GM11168 (cell line): ENCODE results near the gene MMAA.
"Not testable (repeated sequence)": the region's sequence is repeated elsewhere in the genome, so short reads cannot be mapped to it uniquely, and the experiment has no call there.

Experiments
- in situ Hi-C: fragments of 300-500 bp; cut with MboI; formaldehyde crosslinking; loops from one replicate; pipeline ENCODE4 v1.12.0; 2022; ENCODE audit warnings: low sequenced_read_pairs; ENCODE audit not compliant: unreplicated experiment

MMAA gene

DNA sequence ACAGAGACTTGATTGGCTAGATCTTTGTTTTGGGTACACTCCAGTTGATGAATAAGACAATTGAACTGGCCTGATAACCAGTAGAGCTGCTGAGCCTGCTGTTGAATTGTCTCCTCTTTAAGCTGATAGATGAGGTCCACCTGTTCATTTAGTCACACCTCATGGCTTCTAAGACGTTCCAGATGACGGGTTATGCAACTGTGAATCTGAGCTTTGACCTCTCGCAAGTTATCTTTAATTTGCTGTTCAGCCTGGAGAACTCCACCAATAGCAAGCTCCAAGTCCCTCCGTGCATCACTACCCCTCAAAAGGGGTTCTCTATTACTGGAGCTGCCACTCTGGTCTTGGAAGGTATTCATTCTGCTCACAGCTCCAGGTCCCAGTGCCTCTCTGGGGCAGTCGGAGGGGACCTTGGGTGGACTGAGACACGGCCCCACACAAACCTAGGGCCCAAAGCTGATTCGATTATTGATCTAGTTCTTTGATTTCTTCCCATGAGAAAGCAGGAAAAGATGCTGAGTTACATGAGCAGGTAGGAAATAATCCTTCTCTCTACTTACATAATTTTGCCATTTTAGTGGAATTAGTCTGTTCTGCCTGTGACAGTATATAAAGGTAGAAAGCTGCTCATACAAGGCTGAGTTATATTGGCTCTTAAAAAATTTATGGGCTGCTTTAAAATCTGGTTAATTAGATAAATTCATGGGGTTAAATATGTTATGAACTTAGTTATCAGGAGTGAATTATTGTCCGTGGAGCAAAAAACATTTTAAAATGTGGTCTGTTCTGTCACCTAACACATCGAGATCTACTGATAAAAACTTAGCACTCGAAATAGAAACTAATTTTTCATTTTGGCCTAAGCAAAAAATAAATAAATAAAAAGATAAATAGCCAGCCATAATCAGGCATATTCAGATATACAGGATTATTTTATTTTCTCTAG lies 6.8 kb downstream of the MMAA start:
- in situ Hi-C loops: no loop called here

DNA sequence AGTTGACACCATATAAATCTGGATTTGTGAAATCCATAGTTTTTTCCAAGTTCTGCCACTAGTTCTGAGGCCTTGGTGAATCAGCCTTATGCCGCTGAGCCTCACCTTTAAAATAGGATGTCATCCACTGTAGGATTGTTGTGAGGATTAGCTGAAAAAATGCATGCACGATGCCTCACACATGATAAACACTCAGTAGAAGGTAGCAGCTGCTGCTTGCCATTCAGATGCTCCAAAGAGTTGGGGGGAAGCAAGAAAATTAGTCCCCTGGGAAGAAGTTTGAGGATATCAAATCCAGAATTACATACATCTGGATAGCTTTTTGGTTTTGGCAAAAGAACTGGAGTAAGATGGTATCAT lies 7.4 kb downstream of the MMAA start:
- in situ Hi-C loops: no loop called here

DNA sequence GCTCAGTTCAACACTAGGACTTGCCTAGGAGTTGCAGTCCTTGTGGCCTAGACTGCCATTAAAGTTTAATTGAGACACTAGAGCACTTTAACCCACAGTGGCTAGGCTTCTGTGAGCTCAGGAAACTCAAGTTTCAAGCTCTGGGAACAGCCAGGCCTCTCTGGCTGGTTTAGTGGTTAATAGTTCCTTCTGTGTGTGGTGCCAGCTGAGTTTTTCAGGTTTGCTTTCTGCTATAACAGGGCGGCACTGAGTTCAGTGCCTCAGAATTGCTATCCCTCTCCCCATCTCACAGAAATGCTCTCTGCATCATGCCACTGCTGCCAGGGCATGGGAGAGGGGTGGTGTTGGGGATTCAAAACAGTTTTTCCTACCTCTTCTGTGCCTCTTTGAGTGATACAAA lies 15.9 kb downstream of the MMAA start:
- in situ Hi-C loops: no loop called here

DNA sequence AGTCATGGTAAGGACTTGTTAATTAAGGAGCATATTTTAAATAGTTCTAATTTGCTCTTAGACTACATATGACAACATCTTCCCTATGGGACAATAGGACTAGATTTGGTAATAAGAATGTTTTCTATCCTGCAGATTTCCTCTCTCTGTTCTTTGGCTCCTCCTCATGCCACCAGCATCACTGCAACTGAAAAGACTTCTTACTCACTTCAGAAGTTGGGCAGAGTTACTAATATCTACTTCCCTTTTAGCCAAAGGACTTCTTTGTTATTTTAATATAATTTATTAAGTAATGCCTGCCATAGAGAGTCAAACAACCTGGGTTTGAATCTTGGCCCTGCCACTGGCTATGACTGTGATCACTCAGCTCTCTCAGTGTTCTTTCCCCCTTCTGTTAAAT lies 16.4 kb downstream of the MMAA start:
- in situ Hi-C loops: no loop called here

DNA sequence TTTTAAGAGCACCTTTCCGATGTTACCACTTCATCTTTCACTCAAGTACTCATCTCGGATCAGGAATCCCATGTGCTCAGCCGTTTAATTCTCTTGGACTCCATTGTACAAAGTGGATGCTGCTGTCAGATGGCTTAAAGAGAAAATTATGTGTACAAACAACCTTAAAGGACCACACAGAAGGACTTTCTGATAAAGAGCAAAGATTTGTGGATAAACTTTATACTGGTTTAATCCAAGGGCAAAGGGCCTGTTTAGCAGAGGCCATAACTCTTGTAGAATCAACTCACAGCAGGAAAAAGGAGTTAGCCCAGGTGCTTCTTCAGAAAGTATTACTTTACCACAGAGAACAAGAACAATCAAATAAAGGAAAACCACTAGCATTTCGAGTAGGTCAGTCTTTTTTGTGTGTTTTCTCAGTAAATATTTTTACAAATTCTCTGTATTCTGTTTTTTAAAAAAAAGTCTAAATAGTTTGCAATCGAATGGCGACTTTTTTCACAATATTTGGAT lies 20.1 kb downstream of the MMAA start:
- in situ Hi-C loops: no loop called here

DNA sequence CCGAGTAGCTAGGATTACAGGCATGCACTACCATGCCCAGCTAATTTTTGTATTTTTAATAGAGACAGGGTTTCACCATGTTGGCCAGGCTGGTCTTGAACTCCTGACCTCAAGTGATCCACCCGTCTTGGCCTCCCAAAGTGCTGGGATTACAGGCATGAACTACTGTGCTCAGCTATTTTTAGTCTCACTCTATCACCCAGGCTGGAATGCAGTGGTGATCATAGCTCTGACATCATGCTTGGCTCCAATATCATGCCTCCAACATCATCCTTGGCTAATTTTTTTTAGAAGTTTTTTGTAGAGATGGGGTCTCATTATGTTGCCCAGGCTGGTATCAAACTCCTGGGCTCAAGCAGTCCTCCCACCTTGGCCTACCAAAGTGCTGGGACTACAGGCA lies 21.1 kb downstream of the MMAA start:
- in situ Hi-C loops: not testable (repeated sequence)

DNA sequence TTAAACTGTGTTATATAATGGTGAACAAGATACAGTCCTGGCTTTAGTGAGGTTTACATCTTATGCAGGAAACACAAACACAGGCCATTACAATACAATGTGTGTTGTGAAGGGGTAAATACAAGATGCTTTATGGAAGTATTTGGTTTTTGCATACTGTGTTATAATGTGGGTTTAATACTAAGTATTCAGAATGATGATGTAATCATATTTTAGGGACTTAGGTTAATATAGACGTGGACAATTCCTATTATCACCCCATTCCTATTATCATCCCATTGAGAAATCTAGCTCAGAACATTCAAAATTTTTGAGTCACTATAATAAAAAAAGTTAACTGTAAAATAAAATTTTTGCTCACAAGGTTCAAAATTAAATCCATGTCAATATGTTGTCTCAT lies 24.1 kb downstream of the MMAA start:
- in situ Hi-C loops: no loop called here

DNA sequence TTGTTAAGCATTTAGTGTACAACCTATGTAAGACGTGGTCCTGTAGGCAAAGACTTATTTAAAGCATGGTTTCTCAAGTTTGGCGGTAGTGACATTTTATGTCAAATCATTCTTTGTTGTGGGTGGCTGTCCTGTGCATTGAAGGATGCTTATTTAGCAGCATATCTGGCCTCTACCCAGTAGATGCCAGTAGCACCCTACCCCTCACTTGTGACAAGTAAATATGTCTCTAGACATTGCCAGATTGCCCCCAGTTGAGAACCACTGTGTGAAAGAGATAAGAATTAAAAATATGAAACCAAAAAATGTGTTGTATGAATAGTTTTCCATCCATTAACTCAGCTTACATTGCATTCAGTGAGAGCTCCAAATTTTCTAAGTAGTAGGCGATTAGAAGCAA lies 25.5 kb downstream of the MMAA start:
- in situ Hi-C loops: no loop called here

DNA sequence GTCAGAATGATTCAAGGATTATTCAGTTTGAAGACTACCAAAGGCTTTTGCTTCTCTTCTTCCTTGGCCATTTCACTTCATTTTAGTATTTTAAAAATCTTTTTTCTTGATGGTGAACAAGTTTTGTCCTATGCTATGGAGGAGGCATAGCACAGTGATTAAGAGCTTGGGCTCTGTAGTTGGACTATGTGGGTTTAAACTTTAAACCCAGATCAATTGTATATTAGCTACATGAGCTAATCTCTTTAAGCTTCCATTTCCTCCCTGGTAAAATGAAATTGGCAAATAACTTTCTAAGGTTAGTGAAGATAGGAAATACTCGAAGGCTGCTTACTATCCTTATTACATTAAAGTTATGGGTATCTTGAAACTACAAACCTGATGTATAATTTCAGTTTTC lies 37.0 kb downstream of the MMAA start:
- in situ Hi-C loops: no loop called here

DNA sequence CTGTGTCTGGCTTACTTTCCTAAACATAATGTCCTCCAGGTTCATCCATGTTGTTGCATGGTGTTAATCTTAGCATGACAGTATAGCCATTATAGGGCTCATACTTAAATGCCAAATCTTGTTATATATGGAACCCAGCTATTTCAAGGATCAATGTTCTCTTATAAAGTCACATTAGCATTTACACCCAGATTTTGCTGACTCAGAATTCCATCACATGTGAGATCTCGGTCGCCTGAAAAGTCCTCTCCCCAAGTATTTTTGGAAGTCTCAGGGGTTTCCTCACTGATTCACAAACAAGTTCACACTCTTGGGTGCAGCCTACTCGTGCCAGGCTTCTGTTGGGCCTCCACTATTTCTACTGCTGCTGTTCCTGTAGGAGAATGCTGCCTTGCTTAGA lies 40.9 kb downstream of the MMAA start:
- in situ Hi-C loops: no loop called here

DNA sequence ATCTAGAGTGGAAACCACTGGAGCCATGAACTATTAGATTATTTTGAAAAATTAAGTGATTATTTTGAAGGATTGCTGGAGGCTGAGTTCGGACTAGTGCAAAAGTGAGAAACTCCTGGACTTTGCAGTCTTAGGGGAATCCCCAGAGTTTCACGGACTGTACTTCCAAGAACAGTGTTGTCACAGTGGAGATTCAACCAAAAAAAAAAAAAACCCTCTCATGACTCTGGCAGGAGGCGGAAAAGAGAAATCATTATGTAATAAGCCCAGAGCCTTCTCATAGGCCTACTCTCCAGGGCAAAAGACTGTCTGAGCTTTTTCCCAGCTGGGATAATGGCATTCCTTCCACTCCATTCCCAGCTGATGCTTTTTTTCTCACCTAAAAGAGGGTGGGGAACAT lies 44.0 kb downstream of the MMAA start:
- in situ Hi-C loops: no loop called here

DNA sequence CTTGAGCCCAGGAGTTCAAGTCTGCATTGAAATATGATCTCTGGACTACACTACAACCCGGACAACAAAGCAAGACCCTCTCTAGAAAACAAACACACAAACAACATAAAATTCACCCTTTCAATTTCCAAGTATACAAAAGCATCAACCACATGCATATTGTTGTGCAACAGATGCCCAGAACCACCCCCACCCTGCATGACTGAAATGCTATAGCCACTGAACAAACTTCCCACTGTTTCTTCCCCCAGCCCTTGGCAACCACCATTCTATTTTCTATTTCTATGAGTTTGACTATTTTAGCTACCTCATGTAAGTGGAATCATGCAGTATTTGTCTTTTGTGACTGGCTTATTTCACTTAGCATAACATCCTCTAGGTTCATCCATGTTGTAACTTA lies 46.6 kb downstream of the MMAA start:
- in situ Hi-C loops: no loop called here

DNA sequence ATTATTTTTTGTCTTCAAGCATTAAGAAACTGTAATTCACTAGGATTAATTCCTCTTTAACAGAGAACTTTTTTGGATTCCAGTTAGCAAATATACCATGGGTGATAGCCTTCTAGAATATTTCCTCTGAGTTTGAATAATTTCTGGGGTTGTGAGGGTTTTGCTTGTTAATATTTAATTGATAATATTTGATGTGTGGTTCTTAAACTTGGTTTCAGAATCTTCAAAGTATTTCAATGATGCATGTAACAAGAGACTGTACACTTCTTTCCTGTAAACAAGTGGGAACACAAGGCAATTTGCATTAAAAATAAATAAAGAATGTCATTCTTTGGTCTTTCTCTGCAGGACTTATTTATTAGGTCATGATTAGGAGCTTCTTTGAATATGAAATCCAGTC lies 51.2 kb downstream of the MMAA start:
- in situ Hi-C loops: no loop called here

DNA sequence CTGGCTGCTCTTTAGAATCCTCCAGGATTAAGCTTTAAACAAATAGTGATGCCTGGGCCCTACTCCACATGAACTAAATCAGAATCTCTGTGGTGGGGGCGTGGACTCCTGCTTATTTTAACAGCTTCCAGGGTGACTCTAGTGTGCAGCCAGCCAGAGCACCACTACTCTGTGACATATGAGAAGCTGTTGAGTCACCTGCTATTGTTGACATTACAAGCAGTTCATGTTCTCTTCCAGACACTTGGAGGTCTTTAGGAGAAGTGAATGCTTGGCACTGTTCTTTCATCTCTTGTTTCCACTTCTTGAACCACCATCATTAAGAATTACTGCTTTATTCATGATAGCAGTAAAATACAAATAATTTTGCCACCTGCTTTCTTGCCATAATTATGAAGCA lies 60.3 kb downstream of the MMAA start:
- in situ Hi-C loops: no loop called here

DNA sequence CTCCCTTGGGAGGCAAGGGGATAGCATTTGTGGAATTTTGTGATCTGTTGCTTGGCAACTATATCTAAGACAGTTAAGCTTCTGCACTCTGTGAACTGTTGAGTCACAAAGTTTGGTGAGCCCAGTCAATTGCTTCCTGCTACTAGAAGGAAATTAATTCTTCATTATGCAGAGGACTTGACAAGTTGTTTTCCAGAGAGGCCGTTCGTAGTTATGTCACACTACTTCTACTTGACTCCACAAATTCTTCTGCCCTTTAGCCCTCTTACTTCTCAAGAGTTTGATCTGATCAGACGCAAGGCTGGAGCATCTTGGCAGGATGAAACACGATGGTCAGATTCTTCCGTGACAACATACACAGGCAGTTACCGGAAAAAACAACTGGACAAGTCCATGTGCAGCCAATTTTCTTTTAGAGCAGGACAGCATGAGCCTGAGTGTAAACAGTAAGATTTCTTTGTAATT lies 60.8 kb downstream of the MMAA start, which contains the start of gene C4orf51:
Gene C4orf51, plus strand, starts transcription at position 156 of the 465 bp plus-strand sequence. Its CDS starts 58 bp downstream, at position 214.
- in situ Hi-C loops: no loop called here

DNA sequence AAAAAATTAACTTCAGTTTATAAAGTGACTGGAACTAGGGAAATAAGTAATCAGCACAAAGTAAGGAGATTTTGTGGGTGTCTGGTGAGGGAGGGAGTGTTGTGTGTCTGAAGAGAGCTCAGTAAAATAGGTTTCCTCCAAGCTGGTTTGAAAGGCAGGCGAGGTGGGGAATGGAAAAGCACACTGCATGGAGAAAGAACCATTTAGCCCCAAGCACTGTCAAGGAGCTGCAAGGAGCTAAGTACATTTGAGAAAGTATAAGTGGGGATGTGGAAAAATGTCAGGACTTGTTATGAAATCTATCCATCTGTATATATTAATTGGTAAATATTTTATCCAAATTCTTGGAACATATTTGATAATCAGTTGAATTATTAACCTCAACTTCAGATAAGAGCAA lies 61.7 kb downstream of the MMAA start:
- in situ Hi-C loops: no loop called here

DNA sequence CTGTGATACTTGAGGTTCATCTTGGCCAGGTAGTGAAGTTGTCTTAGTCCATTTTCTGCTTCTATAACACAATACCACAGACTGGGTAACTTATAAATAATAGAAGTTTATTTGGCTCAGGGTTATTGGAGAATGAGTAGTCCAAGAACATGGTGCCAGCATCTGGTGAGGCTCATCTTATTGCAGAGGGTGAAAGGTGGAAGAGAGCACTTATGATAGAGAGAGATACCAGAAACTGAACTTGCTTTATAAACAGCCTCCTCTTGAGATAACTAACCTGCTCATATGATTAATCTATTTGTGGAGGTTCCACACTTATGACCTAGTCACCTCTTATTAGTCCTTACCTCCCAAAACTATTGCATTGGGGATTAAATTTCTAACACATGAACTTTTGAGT lies 62.3 kb downstream of the MMAA start:
- in situ Hi-C loops: no loop called here

DNA sequence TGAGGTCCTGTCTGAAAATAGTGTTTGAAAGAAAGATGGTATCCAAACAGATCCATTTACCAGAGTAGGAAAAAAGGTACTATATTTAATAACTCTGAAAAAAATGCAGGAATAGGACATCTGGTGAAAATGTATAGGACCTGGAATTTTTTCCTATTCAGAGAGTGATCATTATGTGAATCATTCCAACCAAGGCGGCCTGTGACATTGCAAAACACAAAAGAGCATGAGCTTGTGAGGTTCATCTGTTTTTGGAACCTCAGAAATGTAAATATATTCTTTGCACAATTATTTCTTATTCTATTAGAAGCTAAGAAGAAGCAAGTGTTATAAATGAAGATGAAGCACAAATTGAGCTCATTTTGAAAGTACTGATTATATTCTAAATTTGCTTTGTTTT lies 62.8 kb downstream of the MMAA start:
- in situ Hi-C loops: no loop called here

DNA sequence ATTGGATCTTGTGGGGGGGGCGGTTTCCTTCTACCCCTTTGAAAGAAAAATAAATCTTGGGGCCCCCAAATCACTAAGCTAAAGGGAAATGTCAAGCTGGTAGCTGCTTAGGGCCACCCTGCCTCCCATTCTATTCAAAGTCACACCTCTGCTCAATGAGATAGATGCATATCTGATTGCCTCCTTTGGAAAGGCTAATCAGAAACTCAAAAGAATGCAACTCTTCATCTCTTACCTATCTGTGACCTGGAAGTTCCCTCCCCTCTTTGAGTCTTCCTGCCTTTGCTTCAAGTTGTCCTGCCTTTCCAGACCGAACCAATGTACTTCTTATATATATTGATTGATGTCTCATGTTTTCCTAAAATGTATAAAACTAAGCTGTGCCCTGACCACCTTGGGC lies 67.8 kb downstream of the MMAA start:
- in situ Hi-C loops: no loop called here

DNA sequence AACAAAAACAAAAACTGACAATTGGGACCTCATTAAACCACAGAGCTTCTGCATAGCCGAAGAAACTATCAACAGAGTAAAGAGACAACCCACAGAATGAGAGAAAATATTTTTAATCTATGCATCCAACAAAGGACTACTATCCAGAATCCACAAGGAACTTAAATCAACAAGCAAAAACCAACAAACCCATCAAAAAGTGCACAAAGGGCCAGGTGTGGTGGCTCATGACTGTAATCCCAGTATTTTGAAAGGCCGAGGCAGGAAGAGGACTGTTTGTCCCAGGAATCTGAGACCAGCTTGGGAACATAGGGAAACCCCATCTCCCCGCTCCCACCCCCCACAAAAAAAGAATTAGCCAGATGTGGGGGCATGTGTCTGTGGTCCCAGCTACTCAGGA lies 71.4 kb downstream of the MMAA start:
- in situ Hi-C loops: no loop called here

DNA sequence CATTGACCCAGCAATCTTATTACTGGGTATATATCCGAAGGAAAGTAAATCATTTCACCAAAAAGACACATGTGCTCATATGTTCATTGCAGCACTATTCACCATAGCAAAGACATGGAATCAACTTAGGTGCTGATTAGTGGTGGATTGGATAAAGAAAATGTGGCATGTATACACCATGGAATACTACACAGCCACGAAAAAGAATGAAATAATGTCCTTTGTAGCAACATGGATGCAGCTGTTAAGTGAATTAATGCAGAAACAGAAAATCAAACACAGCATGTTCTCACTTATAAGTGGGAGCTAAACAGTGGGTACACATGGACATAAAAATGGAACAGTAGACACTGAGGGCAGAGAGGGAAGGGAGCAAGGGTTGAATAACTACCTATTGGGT lies 72.2 kb downstream of the MMAA start:
- in situ Hi-C loops: not testable (repeated sequence)

DNA sequence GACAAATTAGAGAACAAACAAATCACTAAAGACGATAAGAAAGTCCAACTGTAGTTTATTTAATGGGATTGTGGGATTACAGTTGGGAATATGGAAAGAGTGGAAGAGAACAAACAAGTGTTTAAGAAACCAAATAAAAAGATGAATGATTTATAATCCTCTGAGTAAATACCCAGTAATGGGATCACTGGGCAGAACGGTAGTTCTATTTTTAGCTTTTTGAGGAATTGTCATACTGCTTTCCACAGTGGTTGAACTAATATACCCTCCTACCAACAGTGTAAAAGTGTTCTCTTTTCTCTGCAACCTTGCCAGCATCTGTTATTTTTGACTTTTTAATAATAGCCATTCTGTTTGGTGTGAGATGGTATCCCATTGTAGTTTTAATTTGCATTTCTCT lies 75.7 kb downstream of the MMAA start:
- in situ Hi-C loops: no loop called here
